Chondrocyte (in vitro differentiated cells): ENCODE measurements around the gene UCK1. TPM values are rescaled to one million over a fixed set of nuclear protein-coding genes. Genes with fewer than 3 reads are reported as not detected.

Experiments used
- DNase-seq: peaks from one replicate; pipeline ENCODE4 v3.0.0; 2021; ENCODE audit warnings: mixed read lengths, low spot score
- H3K27ac Mint-ChIP-seq: one replicate; pipeline ENCODE4 v1.8.0; 2021; ENCODE audit warnings: mild to moderate bottlenecking, moderate library complexity, mixed read lengths; ENCODE audit not compliant: unreplicated experiment
- H3K27me3 Mint-ChIP-seq: 2 replicates; pipeline ENCODE4 v1.8.0; 2021; ENCODE audit warnings: low read depth, mixed read lengths
- H3K36me3 Mint-ChIP-seq: 2 replicates; pipeline ENCODE4 v1.8.0; 2021; ENCODE audit warnings: low read depth, mixed read lengths
- H3K4me1 Mint-ChIP-seq: 2 replicates; pipeline ENCODE4 v1.8.0; 2021; ENCODE audit warnings: low read depth, mild to moderate bottlenecking, mixed read lengths
- H3K4me3 Mint-ChIP-seq: one replicate; pipeline ENCODE4 v1.8.0; 2021; ENCODE audit warnings: mild to moderate bottlenecking, moderate library complexity, mixed read lengths; ENCODE audit not compliant: unreplicated experiment
- H3K9me3 Mint-ChIP-seq: 2 replicates; pipeline ENCODE4 v1.8.0; 2021; ENCODE audit warnings: low read depth, mixed read lengths
- total RNA-seq: library from RNA; stranded (reverse); gene quantifications from 3 replicates; pipeline ENCODE4 v1.2.1, GENCODE V29; 2021
- TF ChIP-seq, protein P1 (sequence below): fragments of 200-600 bp; sonication (generic); IDR thresholded peaks from 2 replicates; pipeline ENCODE4 v1.5.0; 2021; ENCODE audit warnings: antibody characterized with exemption, mild to moderate bottlenecking, moderate library complexity

The UCK1 gene
- total RNA-seq, 1 donor from 2014 or later = 18.3 TPM

DNA sequence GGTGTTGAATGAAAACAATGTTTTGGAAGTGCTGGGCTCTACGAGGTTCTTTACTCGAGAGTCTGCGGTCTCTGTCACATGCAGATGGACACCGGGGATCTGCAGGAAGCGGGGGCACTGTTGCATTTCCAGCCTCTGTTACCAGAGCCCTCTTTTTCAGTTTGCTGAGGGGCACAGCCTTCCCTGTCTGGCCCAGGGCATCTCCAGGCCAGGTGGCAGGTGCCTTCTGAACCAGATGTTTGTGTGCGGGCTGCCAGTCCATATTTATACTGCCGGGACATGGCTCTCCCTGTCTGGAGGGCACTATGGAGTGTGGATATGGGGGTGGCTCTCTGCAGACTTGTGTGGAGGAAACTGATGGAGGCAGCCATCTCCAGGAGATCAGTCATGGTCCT is 47.0 kb downstream of the UCK1 start:
- Mint-ChIP-seq H3K27me3 (no peaks in the 10 kb centered on the region), H3K9me3 (no peaks in the 10 kb centered on the region), H3K27ac (no peak overlapping the region), H3K4me1 (no peaks in the 10 kb centered on the region), H3K4me3 (no peak overlapping the region), H3K36me3 (peaks cover 48% of the 10 kb centered on the region)
- TF ChIP-seq, protein P1, sequence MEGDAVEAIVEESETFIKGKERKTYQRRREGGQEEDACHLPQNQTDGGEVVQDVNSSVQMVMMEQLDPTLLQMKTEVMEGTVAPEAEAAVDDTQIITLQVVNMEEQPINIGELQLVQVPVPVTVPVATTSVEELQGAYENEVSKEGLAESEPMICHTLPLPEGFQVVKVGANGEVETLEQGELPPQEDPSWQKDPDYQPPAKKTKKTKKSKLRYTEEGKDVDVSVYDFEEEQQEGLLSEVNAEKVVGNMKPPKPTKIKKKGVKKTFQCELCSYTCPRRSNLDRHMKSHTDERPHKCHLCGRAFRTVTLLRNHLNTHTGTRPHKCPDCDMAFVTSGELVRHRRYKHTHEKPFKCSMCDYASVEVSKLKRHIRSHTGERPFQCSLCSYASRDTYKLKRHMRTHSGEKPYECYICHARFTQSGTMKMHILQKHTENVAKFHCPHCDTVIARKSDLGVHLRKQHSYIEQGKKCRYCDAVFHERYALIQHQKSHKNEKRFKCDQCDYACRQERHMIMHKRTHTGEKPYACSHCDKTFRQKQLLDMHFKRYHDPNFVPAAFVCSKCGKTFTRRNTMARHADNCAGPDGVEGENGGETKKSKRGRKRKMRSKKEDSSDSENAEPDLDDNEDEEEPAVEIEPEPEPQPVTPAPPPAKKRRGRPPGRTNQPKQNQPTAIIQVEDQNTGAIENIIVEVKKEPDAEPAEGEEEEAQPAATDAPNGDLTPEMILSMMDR = no peak
- peak; percentile 38 for DNase-seq

DNA sequence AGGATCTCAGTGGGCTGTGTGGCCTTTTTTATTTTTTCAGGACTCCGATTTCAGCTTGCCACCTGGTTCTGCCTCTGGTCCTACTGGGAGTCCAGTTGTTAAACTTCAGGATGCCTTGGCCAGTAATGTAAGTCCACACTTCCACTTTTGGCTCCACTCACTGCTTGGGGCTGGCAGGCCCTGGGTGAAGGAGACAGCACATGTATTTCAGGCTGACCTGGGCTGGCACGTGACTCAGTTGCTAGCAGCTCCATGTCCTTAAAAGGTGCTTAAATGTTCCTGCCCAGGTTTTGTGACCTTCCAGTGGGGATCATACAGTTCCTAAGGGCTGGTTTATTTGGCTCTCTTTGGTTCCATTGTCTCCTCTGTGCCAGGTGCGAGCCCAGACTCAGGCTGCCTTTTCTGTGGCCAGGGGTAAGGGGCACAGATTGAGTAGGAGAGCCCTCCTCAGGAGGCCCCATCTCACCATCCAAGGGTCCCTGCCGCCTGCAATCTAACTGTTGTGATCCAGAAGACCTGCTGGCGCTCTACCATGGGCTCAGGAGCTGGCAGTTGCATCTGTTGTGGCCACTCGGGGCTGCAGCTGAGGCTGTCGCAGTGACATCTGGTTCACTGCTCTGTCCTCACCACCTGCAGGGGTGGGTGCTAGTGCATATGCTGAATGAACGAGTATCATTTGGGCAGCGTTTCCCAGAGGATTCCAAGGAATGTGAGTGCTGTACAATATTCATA is 47.6 kb downstream of the UCK1 start:
- Mint-ChIP-seq H3K9me3 (no peaks in the 10 kb centered on the region), H3K27me3 (no peaks in the 10 kb centered on the region), H3K36me3 (peaks cover 46% of the 10 kb centered on the region), H3K27ac (peak overlapping the region; percentile 27), H3K4me1 (no peaks in the 10 kb centered on the region), H3K4me3 (no peak overlapping the region)
- TF ChIP-seq, protein P1 = no peak
- DNase-seq = peak; percentile 38

DNA sequence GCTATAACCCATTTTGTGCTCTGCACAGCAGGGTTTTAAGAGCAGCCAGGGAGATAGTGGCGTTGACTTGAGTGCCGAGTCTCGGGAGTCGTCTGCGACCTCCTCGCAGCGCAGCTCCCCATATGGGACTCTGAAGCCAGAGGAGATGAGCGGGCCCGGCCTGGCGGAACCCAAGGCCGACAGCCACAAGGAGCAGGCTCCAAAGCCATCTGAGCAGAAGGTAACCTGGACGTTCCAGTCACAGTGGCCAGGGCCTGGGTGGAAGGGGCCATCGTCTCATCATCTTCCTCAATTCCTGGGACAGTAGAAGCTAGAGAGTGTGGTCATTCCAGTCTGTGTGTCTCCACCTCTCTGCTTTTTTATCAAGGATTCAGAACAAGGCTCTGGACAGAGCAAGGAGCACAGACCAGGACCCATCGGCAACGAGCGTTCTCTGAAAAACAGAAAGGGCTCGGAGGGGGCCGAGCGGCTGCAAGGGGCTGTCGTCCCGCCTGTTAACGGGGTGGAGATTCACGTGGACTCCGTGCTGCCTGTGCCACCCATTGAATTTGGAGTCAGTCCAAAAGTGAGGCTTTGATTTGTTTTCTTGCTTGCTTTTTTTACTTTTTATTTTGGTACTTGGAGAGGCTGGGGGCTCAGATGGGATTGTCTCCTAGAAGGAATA is 48.6 kb downstream of the UCK1 start:
- no peaks in the 10 kb centered on the region for H3K9me3 Mint-ChIP-seq
- no peaks in the 10 kb centered on the region for H3K27me3 Mint-ChIP-seq
- TF ChIP-seq, protein P1 = no peak
- DNase-seq = peak; percentile 74
- no peak overlapping the region for H3K27ac Mint-ChIP-seq
- no peak overlapping the region for H3K4me3 Mint-ChIP-seq
- H3K36me3 Mint-ChIP-seq = peaks cover 44% of the 10 kb centered on the region
- no peaks in the 10 kb centered on the region for H3K4me1 Mint-ChIP-seq

DNA sequence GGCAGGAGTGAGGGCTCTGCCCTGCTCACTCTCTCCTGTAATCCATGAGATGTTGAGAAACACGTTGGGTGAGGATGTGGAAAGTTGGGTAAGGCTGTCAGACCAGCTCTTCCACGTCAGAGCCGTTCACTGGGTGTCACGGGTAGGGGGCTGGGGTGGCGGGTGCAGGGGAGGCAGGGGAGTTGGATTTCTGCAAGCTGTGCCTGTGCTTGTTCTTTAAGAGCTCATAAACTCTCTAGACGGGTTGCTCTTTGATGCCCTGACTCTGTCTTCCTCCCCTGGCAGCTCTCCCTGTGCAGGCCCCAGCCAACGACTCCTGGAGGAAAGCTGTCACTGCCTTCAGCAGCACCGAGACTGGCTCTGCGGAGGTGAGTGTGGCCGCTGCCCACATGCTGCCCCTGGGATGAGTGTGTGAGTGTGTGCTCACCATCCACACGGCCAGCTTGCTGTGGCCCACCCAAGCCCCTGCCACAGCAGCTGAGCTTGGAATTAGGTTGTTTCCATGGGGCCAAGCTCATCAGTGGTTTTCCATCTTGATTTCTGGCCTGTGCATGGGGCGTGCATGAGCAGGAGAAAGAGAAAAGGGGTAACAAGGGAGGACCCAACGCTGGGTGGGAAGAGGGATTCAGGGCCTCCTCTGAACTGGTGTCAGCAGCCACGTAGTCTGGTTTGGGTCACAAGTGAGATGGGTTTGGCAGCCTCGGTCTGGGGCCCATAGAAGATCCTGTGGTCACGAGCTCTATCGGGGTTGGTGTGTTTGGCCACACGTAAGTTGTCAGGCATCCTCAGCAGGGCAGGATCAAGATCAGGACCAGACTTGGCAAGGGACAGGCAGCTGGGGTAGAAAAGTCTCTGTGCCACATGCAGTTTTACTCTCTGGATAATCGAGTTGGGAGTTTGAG is 49.4 kb downstream of the UCK1 start:
- no peaks in the 10 kb centered on the region for H3K9me3 Mint-ChIP-seq
- no peaks in the 10 kb centered on the region for H3K4me1 Mint-ChIP-seq
- peaks cover 43% of the 10 kb centered on the region for H3K36me3 Mint-ChIP-seq
- no peak overlapping the region for H3K27ac Mint-ChIP-seq
- TF ChIP-seq, protein P1 = no peak
- H3K27me3 Mint-ChIP-seq = no peaks in the 10 kb centered on the region
- H3K4me3 Mint-ChIP-seq = no peak overlapping the region
- peak; percentile 60 for DNase-seq

DNA sequence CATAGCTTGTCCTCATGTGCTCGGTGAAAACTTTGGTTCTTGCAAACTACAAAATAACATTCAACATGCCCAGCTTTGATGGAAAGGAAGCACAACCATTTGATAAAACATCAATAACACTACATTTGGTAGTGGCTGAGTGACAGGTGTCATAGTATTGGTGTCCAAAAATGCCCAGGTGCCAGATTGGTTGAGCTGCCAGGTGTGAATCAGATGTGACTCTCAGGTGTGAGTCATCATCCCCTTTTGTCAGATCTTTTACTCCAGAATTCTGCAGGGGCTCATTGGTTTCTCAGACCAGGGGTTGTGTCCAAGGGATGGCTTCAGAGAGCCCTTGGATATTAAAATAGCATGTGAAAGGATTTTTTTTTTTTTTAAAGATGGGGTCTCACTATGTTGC is 50.8 kb downstream of the UCK1 start:
- H3K9me3 Mint-ChIP-seq = no peaks in the 10 kb centered on the region
- no peak for DNase-seq
- no peak overlapping the region for H3K4me3 Mint-ChIP-seq
- no peaks in the 10 kb centered on the region for H3K27me3 Mint-ChIP-seq
- H3K36me3 Mint-ChIP-seq = peaks cover 40% of the 10 kb centered on the region
- TF ChIP-seq, protein P1 = no peak
- H3K27ac Mint-ChIP-seq = no peak overlapping the region
- H3K4me1 Mint-ChIP-seq = no peaks in the 10 kb centered on the region
